ENCODE measurements around the gene GNAQ.
"Not testable (repeated sequence)": the region's sequence is repeated elsewhere in the genome, so short reads cannot be mapped to it uniquely, and the experiment has no call there.

Gene GNAQ

DNA sequence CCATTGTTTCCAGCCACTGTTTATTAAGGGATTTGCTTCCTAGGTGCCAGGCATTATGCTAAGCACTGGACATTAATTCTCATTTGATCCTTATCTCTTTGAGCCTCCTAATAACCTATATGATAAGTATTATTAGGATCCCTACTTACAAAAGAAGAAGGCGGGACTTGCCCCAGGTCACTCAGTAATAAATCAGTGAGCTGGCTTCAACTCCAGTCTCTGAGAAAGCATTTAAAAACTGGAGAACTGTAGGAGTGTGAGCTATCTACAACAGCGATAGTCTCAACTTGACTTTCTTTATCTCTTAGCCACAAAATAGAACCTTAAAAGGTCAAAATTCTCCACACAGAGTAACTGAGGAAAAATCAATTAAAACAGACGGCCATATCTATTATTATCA is 155.0 kb downstream of the GNAQ start:
- no peak for DNase-seq

GRCh38 chr9:77876091-77876490 is 155.5 kb downstream of the GNAQ start:
- no peak for DNase-seq

DNA sequence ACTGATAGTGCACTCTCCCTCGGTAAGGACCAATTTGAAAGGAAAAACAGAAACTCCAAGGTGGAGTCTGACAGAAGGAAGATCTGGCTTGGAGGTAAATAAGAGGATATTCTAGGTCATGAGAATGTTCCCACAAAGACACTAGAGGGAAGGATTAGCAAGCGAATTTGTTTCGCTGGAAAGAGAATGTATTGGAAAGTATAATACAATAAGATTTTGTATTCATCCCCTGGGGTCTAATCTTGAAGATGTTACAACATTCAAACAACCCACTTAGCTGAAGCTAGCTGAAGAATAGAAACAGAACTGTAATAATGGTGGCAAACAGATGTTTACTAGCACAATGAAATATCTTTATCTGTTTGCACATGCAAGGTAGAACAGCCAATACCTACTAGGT is 158.7 kb downstream of the GNAQ start:
- DNase-seq = no peak

DNA sequence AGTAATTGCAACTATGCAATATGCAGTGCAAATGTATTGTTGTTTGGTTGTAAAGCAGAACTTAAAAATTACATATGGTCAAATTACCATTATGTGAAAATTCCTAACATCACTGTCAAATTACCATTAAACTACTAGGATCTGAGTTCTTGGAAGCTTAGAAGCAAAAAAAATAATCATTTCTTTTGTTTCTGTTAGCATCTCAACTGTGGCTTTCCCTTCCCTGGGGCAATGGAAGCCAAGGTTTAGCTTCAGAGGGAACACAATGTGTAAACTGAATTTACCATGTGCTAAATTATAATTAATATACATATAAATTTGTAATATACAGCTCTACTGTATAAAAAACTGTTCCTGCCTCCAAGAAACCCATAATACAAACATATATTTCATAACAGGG is 159.4 kb downstream of the GNAQ start:
- no peak for DNase-seq

DNA sequence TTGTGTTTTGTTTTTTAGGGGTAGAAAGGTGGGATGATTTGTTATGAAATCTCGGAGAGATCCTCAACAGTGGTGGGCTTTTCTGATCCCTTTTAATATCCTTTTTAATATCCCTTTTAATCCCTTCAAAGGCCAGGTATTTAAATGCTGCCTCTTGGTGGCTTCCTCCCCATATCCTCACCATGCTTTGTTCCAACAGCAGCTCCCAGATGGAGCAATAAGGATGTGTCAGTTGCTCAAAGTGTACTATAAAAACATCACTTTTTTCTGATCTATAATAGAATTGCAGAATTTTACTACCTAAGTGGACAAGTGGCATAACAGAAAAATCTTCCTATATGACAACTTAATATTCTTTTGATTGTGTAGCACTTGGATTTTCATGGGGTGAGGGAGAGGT is 160.1 kb downstream of the GNAQ start:
- DNase-seq = no peak

GRCh38 chr9:77866878-77867277 is 164.7 kb downstream of the GNAQ start:
- no peak for DNase-seq

DNA sequence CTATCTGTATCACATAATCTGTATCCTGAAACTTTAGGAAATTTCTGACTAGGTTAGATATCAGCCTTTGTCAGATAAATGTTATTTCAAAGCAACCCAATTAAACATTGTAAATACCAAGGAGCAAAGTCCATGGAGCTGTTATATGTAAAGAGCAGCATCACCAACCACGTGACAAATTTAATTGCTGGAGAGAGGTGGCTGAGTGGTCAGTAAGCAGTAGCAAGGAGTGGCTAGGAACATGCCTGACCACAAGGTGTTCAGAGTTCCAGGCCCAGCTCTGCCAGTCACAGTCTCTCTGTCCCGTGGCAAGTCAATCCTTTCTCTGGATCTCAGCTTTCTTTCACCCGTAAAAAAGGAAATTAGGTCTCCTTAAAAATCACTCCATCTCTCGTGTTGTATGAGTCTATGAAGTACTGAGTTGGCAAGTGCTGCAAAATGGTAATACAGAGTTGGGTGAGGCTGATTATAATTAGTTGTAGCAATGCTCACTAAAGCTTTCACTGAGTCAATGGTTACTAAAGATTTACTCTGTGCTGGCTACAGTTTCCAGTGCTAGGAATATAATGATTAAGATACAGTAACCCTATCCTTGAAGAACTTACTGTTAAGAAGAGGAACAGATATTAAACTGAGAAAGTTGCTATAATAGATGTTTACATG is 166.1 kb downstream of the GNAQ start:
- no peak for DNase-seq

- DNase-seq = no peak
Measured at GRCh38 chr9:77864211-77864889, 167.3 kb downstream of the GNAQ start.

DNA sequence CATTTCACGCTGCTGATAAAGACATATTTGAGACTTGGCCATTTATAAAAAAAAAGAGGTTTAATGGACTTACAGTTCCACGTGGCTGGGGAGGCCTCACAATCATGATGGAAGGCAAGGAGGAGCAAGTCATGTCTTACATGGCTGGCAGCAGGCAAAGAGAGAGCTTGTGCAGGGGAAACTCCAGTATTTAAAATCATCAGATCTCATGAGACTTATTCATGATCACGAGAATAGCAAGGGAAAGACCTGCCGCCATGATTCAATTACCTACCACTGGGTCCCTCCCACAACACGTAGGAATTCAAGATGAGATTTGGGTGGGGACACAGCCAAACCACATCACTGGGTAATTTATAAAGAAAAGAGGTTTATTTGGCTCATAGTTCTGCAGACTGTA is 168.0 kb downstream of the GNAQ start:
- DNase-seq = not testable (repeated sequence)

GRCh38 chr9:77860953-77861352 is 170.7 kb downstream of the GNAQ start:
- DNase-seq = not testable (repeated sequence)

GRCh38 chr9:77857513-77858259 is 173.9 kb downstream of the GNAQ start:
- DNase-seq = no peak

- DNase-seq = no peak
Measured at GRCh38 chr9:77856615-77857014, 175.0 kb downstream of the GNAQ start.

- no peak for DNase-seq
Measured at GRCh38 chr9:77854916-77855311, 176.7 kb downstream of the GNAQ start.

- DNase-seq = no peak
Measured at GRCh38 chr9:77854258-77854915, 177.2 kb downstream of the GNAQ start.

GRCh38 chr9:77853716-77854115 is 177.9 kb downstream of the GNAQ start:
- no peak for DNase-seq

DNA sequence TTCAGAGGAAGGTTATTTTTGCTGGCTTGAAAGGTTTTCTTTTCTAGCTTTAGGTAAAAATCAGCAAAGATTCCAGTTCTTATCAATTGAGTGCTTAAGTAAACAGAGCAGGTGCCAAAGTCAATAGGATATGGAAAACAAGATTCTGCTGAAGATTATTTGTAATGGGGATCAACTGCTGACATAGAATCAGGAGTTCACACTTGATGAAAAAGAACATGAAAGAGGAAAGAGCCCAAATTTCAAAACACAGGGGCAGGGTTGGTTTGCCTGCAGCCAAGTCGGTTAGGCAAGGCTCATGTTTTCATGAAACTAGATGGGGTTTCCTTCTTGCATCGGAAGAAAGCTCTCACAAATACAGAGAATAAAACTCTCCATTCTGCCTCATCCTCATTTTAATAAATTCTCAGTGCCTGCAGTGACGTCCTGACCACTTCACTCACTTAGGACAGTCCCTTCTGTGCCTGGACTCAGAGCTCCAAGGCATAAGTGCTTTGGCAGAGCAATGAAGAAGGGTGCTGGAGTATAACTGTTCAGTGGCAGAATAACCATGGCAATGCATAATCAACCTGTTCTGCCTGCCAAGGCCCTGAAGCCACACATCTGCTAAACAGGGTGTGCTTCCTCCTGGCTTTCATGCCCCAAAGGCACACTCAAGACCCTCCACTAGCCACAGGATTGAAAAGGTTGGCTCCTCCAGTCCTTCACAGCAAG is 179.6 kb downstream of the GNAQ start:
- DNase-seq = no peak

DNA sequence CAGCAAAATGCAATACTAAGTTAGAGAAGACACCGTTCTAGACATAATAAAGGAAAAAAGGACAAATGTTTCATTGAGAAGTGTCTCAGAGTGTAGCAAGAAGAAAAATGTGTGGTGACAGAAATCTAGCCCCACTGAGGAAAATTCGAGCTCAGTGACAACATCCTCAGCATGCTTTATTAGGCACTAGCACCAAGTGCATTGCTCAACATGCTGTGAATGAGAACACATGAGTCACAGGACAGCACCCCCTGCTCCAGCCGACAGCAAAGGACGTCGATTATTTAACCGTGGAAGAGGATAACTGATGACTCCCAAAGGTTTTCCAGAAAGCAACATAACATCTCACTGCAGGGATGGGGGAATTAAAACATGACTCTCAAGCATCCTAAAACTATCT is 182.7 kb downstream of the GNAQ start:
- DNase-seq = no peak

DNA sequence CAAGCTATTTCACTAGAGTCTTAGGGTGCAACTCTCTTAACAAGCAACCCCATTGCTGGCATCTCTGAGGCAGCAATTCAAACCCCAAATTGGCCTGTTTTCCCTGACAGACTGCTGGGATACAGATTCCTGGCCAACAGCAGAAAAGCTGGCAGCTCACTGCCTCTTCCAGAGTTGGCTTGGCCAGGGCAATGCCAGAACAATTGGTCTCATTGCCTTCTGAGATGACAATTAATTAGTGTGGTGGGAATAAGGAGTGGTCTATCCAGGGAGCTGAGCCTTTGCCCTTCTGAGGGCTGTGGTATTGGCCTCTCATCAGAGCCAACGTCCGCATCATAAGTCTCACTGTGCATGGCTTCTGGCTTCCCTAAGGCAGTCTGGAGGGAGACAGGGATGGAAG is 183.2 kb downstream of the GNAQ start:
- DNase-seq = no peak

GRCh38 chr9:77847626-77848025 is 184.0 kb downstream of the GNAQ start:
- no peak for DNase-seq

- DNase-seq = no peak
Measured at GRCh38 chr9:77847059-77847499, 184.5 kb downstream of the GNAQ start.

GRCh38 chr9:77844415-77844814 is 187.2 kb downstream of the GNAQ start:
- no peak for DNase-seq

DNA sequence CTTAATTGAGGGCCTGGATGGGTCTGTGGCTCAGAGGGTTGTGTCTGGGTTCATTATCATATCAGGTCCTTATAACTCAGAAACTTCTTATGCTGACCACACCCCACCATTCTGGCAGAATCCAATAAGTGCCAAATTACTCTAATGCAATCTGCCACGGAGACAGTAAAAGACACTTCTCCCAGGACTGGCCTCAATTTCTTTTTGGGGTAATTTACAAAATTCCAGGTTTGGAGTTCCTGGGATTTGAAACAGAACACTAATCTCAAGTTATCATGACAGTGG is 187.8 kb downstream of the GNAQ start:
- no peak for DNase-seq
